KMS-11 (cell line): ENCODE data around the gene LGALSL.

Experiments
- H2AFZ ChIP-seq: fragments of 200-600 bp; sonication (generic); 2 replicates; pipeline ENCODE4 v1.6.1; 2016; ENCODE audit warnings: antibody characterized with exemption, mixed run types, low read depth
- H3K27ac ChIP-seq: fragments of 200-600 bp; sonication (generic); 2 replicates; pipeline ENCODE4 v1.6.1; 2016; ENCODE audit warnings: mild to moderate bottlenecking, mixed run types
- H3K27me3 ChIP-seq: fragments of 200-600 bp; sonication (generic); 2 replicates; pipeline ENCODE4 v1.6.1; 2017; ENCODE audit warnings: mild to moderate bottlenecking, low read depth, mixed run types, moderate library complexity; ENCODE audit not compliant: insufficient read depth
- H3K36me3 ChIP-seq: fragments of 200-600 bp; sonication (generic); 2 replicates; pipeline ENCODE4 v1.6.1; 2017; ENCODE audit warnings: mild to moderate bottlenecking, mixed run types; ENCODE audit not compliant: insufficient read depth
- H3K4me1 ChIP-seq: fragments of 200-600 bp; sonication (generic); 2 replicates; pipeline ENCODE4 v1.6.1; 2016; ENCODE audit warnings: mild to moderate bottlenecking, low read depth, mixed run types; ENCODE audit not compliant: poor library complexity, severe bottlenecking
- H3K4me2 ChIP-seq: fragments of 200-600 bp; sonication (generic); 2 replicates; pipeline ENCODE4 v1.7.0; 2016; ENCODE audit warnings: mild to moderate bottlenecking, mixed run types
- H3K4me3 ChIP-seq: fragments of 200-600 bp; sonication (generic); IDR thresholded peaks from 2 replicates; pipeline ENCODE4 v1.6.1; 2017; ENCODE audit warnings: low read depth, low read length, mixed read lengths; ENCODE audit not compliant: insufficient read depth
- H3K79me2 ChIP-seq: fragments of 200-600 bp; sonication (generic); 2 replicates; pipeline ENCODE4 v1.6.1; 2016; ENCODE audit warnings: low read depth, mixed run types; ENCODE audit not compliant: insufficient read depth
- H3K9ac ChIP-seq: fragments of 200-600 bp; sonication (generic); 2 replicates; pipeline ENCODE4 v1.6.1; 2016; ENCODE audit warnings: mild to moderate bottlenecking, mixed run types
- H4K20me1 ChIP-seq: fragments of 200-600 bp; sonication (generic); 2 replicates; pipeline ENCODE4 v1.6.1; 2016; ENCODE audit warnings: mild to moderate bottlenecking, mixed run types; ENCODE audit not compliant: insufficient read depth
- CTCF ChIP-seq: fragments of 200-600 bp; sonication (generic); conservative IDR thresholded peaks from 2 replicates; pipeline ENCODE4 v1.6.1; 2017; ENCODE audit warnings: low read depth, mild to moderate bottlenecking, antibody characterized with exemption, low read length, moderate library complexity, mixed read lengths

Gene LGALSL

GRCh38 chr2:64422466-64422865, 31.5 kb upstream of the LGALSL start:
- H3K27ac ChIP-seq = no peak overlapping the region
- no peaks in the 10 kb centered on the region for H3K36me3 ChIP-seq
- H2AFZ ChIP-seq = no peak overlapping the region
- H3K27me3 ChIP-seq = no peaks in the 10 kb centered on the region
- H3K9ac ChIP-seq = no peak overlapping the region
- no peaks in the 10 kb centered on the region for H3K4me1 ChIP-seq
- no peak overlapping the region for H3K4me3 ChIP-seq
- no peak overlapping the region for H3K4me2 ChIP-seq
- no peaks in the 10 kb centered on the region for H4K20me1 ChIP-seq
- TF ChIP-seq CTCF = no peak
- no peaks in the 10 kb centered on the region for H3K79me2 ChIP-seq

- Histone ChIP-seq H3K27me3 (no peaks in the 10 kb centered on the region), H3K27ac (no peak overlapping the region), H3K4me1 (no peaks in the 10 kb centered on the region), H3K79me2 (no peaks in the 10 kb centered on the region), H4K20me1 (no peaks in the 10 kb centered on the region), H3K4me3 (no peak overlapping the region), H2AFZ (no peak overlapping the region), H3K4me2 (no peak overlapping the region), H3K9ac (no peak overlapping the region), H3K36me3 (no peaks in the 10 kb centered on the region)
- no peak for TF ChIP-seq CTCF
Measured at GRCh38 chr2:64423303-64423702, 30.7 kb upstream of the LGALSL start.

- Histone ChIP-seq H3K36me3 (no peaks in the 10 kb centered on the region), H3K4me2 (no peak overlapping the region), H3K9ac (no peak overlapping the region), H3K27ac (no peak overlapping the region), H4K20me1 (no peaks in the 10 kb centered on the region), H3K4me3 (no peak overlapping the region), H3K27me3 (no peaks in the 10 kb centered on the region), H3K4me1 (no peaks in the 10 kb centered on the region), H3K79me2 (no peaks in the 10 kb centered on the region), H2AFZ (no peak overlapping the region)
- TF ChIP-seq CTCF = no peak
Measured at GRCh38 chr2:64424416-64424987, 29.5 kb upstream of the LGALSL start.

GRCh38 chr2:64426183-64426952, 27.6 kb upstream of the LGALSL start:
- Histone ChIP-seq H3K27ac (no peak overlapping the region), H3K4me1 (no peaks in the 10 kb centered on the region), H3K27me3 (no peaks in the 10 kb centered on the region), H4K20me1 (no peaks in the 10 kb centered on the region), H3K4me2 (no peak overlapping the region), H3K9ac (no peak overlapping the region), H2AFZ (no peak overlapping the region), H3K4me3 (no peak overlapping the region), H3K79me2 (no peaks in the 10 kb centered on the region), H3K36me3 (no peaks in the 10 kb centered on the region)
- no peak for TF ChIP-seq CTCF
